ENCODE data around the gene ZSCAN4.

The ZSCAN4 gene

GRCh38 chr19:57668635-57669034 lies at the start of gene ZSCAN4:
Gene ZSCAN4, plus strand, starts transcription at chr19:57668935. Its CDS starts 7,211 bp downstream, at chr19:57676146.
- Histone ChIP-seq H3K4me2 (ENCODE audit: low read depth, low read length, poor library complexity, severe bottlenecking) (no peak within 1 kb of the TSS), H3K9me3 (ENCODE audit: insufficient read depth, low read length) (no peaks in the 10 kb centered on the region), H3K4me3 (ENCODE audit: insufficient read depth, low read length, poor library complexity, severe bottlenecking) (no peak within 1 kb of the TSS), H3F3A (ENCODE audit: insufficient read depth) (no peaks in the 10 kb centered on the region), H3K27ac (ENCODE audit: low read depth, low read length) (no peak within 1 kb of the TSS), H3K27me3 (ENCODE audit: low read length) (no peaks in the 10 kb centered on the region), H2AFZ (ENCODE audit: low read depth, low read length, severe bottlenecking) (no peak within 1 kb of the TSS), H3K79me2 (ENCODE audit: insufficient read depth, low read length) (no peaks in the 10 kb centered on the region), H3K9me2 (replicated peaks; ENCODE audit: insufficient read depth, low read length) (no peaks in the 10 kb centered on the region), H4K20me1 (ENCODE audit: low read depth, low read length) (no peaks in the 10 kb centered on the region), H3K36me3 (ENCODE audit: low read length) (no peaks in the 10 kb centered on the region), H3K9ac (ENCODE audit: low read length) (no peak within 1 kb of the TSS)
- TF ChIP-seq CTCF (IDR thresholded peaks at IDR 0.05; ENCODE audit: insufficient read depth, low read length, poor library complexity, severe bottlenecking) (no peak), EZH2phosphoT487 (conservative IDR thresholded peaks at IDR 0.05; ENCODE audit: low read length) (no peak)

- Histone ChIP-seq H3K79me2 (ENCODE audit: insufficient read depth, low read length) (peaks cover 23% of the 10 kb centered on the region), H2AFZ (ENCODE audit: low read depth, low read length, severe bottlenecking) (no peak overlapping the region), H3K4me3 (ENCODE audit: insufficient read depth, low read length, poor library complexity, severe bottlenecking) (no peak overlapping the region), H3K9me3 (ENCODE audit: insufficient read depth, low read length) (peaks cover 69% of the 10 kb centered on the region; the same call in 1 of the 2 replicates), H3K27me3 (ENCODE audit: low read length) (no peaks in the 10 kb centered on the region), H3F3A (ENCODE audit: insufficient read depth) (no peaks in the 10 kb centered on the region), H4K20me1 (ENCODE audit: low read depth, low read length) (no peaks in the 10 kb centered on the region), H3K9ac (ENCODE audit: low read length) (no peak overlapping the region), H3K36me3 (ENCODE audit: low read length) (peaks cover 65% of the 10 kb centered on the region), H3K4me2 (ENCODE audit: low read depth, low read length, poor library complexity, severe bottlenecking) (no peak overlapping the region), H3K9me2 (replicated peaks; ENCODE audit: insufficient read depth, low read length) (no peaks in the 10 kb centered on the region), H3K27ac (ENCODE audit: low read depth, low read length) (no peak overlapping the region)
- TF ChIP-seq EZH2phosphoT487 (conservative IDR thresholded peaks at IDR 0.05; ENCODE audit: low read length), result no peak
- TF ChIP-seq CTCF (IDR thresholded peaks at IDR 0.05; ENCODE audit: insufficient read depth, low read length, poor library complexity, severe bottlenecking), result no peak
These were observed 47.9 kb upstream of the ZSCAN4 start for GRCh38 chr19:57620673-57621348.

- H3K4me3 ChIP-seq (ENCODE audit: insufficient read depth, low read length, poor library complexity, severe bottlenecking), result no peak overlapping the region
- no peaks in the 10 kb centered on the region for H3K9me2 ChIP-seq (replicated peaks; ENCODE audit: insufficient read depth, low read length)
- H3K4me2 ChIP-seq (ENCODE audit: low read depth, low read length, poor library complexity, severe bottlenecking), result no peak overlapping the region
- H4K20me1 ChIP-seq (ENCODE audit: low read depth, low read length), result no peaks in the 10 kb centered on the region
- peaks cover 47% of the 10 kb centered on the region; the same call in 1 of the 2 replicates for H3K9me3 ChIP-seq (ENCODE audit: insufficient read depth, low read length)
- peaks cover 46% of the 10 kb centered on the region for H3K36me3 ChIP-seq (ENCODE audit: low read length)
- TF ChIP-seq EZH2phosphoT487 (conservative IDR thresholded peaks at IDR 0.05; ENCODE audit: low read length) (no peak), CTCF (IDR thresholded peaks at IDR 0.05; ENCODE audit: insufficient read depth, low read length, poor library complexity, severe bottlenecking) (no peak)
- H3K27me3 ChIP-seq (ENCODE audit: low read length), result no peaks in the 10 kb centered on the region
- H3F3A ChIP-seq (ENCODE audit: insufficient read depth), result no peaks in the 10 kb centered on the region
- H2AFZ ChIP-seq (ENCODE audit: low read depth, low read length, severe bottlenecking), result no peak overlapping the region
- no peak overlapping the region for H3K9ac ChIP-seq (ENCODE audit: low read length)
- no peak overlapping the region for H3K27ac ChIP-seq (ENCODE audit: low read depth, low read length)
- 0 out of 2 replicates have a peak, but pooled peaks cover 9% of the 10 kb centered on the region for H3K79me2 ChIP-seq (ENCODE audit: insufficient read depth, low read length)
These were observed 45.6 kb upstream of the ZSCAN4 start for GRCh38 chr19:57623091-57623490.
